CD8-positive, alpha-beta memory T cell (primary cell): ENCODE data around the gene RBMS1. TPM values are rescaled to one million over a fixed set of nuclear protein-coding genes. Genes with fewer than 3 reads are reported as not detected.

ENCODE experiments used
- CTCF ChIA-PET: fragments of 350-600 bp; sonication (Branson Sonifier 250); formaldehyde crosslinking; loops from one replicate; lab custom pipeline; 2021; ENCODE audit warnings: antibody characterized with exemption; lab: Charles Lee
- POLR2A ChIA-PET: fragments of 350-600 bp; sonication (Branson Sonifier 250); formaldehyde crosslinking; loops from one replicate; lab custom pipeline; 2021; ENCODE audit warnings: antibody characterized with exemption; lab: Charles Lee
- DNase-seq, 5 donors: peaks; one replicate each; pipeline versions ENCODE4 v3.0.0 to v3.0.0-alpha.2; 2020 to 2022; ENCODE audit warnings: mixed read lengths in 1 of 5
- H3K27ac ChIP-seq: one replicate; pipeline ENCODE4 v1.7.0; 2013; ENCODE audit warnings: low read depth, mild to moderate bottlenecking, low read length, moderate library complexity
- H3K27me3 ChIP-seq: 2 replicates; pipeline ENCODE4 v1.7.0; 2013; ENCODE audit warnings: low read length, mild to moderate bottlenecking; ENCODE audit not compliant: insufficient read depth, poor library complexity, severe bottlenecking
- H3K36me3 ChIP-seq: 2 replicates; pipeline ENCODE4 v1.7.0; 2013; ENCODE audit warnings: mild to moderate bottlenecking, low read length, moderate library complexity; ENCODE audit not compliant: insufficient read depth
- H3K4me1 ChIP-seq: 2 replicates; pipeline ENCODE4 v1.7.0; 2013; ENCODE audit warnings: mild to moderate bottlenecking, low read length, moderate library complexity; ENCODE audit not compliant: insufficient read depth
- H3K4me3 ChIP-seq: 2 replicates; pipeline ENCODE4 v1.7.0; 2013; ENCODE audit warnings: mild to moderate bottlenecking, low read length
- H3K9me3 ChIP-seq: 2 replicates; pipeline ENCODE4 v1.7.0; 2013; ENCODE audit warnings: mild to moderate bottlenecking, low read length
- H3K27ac Mint-ChIP-seq, 8 donors: one replicate each; pipeline ENCODE4 v1.8.0; 2020 to 2021; ENCODE audit warnings: mixed read lengths in 8 of 8, mild to moderate bottlenecking in 6 of 8, inconsistent platforms in 3 of 8, moderate library complexity in 3 of 8
- H3K27me3 Mint-ChIP-seq, 2 donors: one replicate each; pipeline ENCODE4 v1.8.0; 2020 to 2021; ENCODE audit warnings: mixed read lengths in 2 of 2, mild to moderate bottlenecking in 1 of 2, moderate library complexity in 1 of 2
- H3K36me3 Mint-ChIP-seq, 3 donors: one replicate each; pipeline ENCODE4 v1.8.0; 2020 to 2021; ENCODE audit warnings: mixed read lengths in 3 of 3, inconsistent platforms in 1 of 3, mild to moderate bottlenecking in 1 of 3
- H3K4me1 Mint-ChIP-seq, 3 donors: one replicate each; pipeline ENCODE4 v1.8.0; 2020 to 2021; ENCODE audit warnings: mixed read lengths in 3 of 3, inconsistent platforms in 1 of 3, mild to moderate bottlenecking in 1 of 3
- H3K4me3 Mint-ChIP-seq, 7 donors: one replicate each; pipeline ENCODE4 v1.8.0; 2020 to 2021; ENCODE audit warnings: mixed read lengths in 7 of 7, mild to moderate bottlenecking in 6 of 7, moderate library complexity in 4 of 7, inconsistent platforms in 2 of 7
- H3K9me3 Mint-ChIP-seq, 5 donors: one replicate each; pipeline ENCODE4 v1.8.0; 2020 to 2022; ENCODE audit warnings: mixed read lengths in 5 of 5, mild to moderate bottlenecking in 3 of 5, moderate library complexity in 2 of 5, inconsistent platforms in 1 of 5
- polyA plus RNA-seq: library from polyadenylated mRNA; unstranded; fragments of 300-500 nt; fragmentation: Illumina TruSeq; gene quantifications from one replicate; pipeline ENCODE4 v1.2.3, GENCODE V29; 2021
- total RNA-seq, 2 experiments: library from RNA; stranded (reverse); gene quantifications; one replicate each; pipeline ENCODE4 v1.2.3, GENCODE V29; 2021

Gene RBMS1
- total and polyA plus RNA-seq, 3 experiments from 2014 or later = 48.8 to 130 (median 50.3) TPM

GRCh38 chr2:160405077-160405867 is 88.3 kb downstream of the RBMS1 start:
- peaks cover 0 to 1% (median 0%) of the 10 kb centered on the region in 5 donors for H3K9me3 Mint-ChIP-seq
- peak overlapping the region; percentile 82 to 99 (median 94) for H3K27ac Mint-ChIP-seq
- H3K4me3 ChIP-seq = peak overlapping the region; percentile 86
- H3K9me3 ChIP-seq = no peaks in the 10 kb centered on the region
- H3K4me1 Mint-ChIP-seq = peaks cover 74 to 89% (median 85%) of the 10 kb centered on the region in 3 donors
- CTCF ChIA-PET = interaction anchor here (0.9 to 4.1 kb wide), 4 partner anchors 10 to 245 kb away, joined by 3 to 25 read pairs (median 4); no protein-coding TSS in a partner anchor
- H3K36me3 Mint-ChIP-seq = peaks cover 0 to 18% (median 0%) of the 10 kb centered on the region in 3 donors
- no peaks in the 10 kb centered on the region for H3K36me3 ChIP-seq
- POLR2A ChIA-PET = interaction anchor here (1.1 to 3.4 kb wide), 3 partner anchors 8 to 23 kb away, joined by 3 to 20 read pairs (median 6); no protein-coding TSS in a partner anchor
- H3K27me3 Mint-ChIP-seq = no peaks in the 10 kb centered on the region
- H3K4me3 Mint-ChIP-seq = peak overlapping the region; percentile 89 to 97 (median 93)
- no peak for DNase-seq
- H3K27me3 ChIP-seq = no peaks in the 10 kb centered on the region
- no peak overlapping the region for H3K27ac ChIP-seq
- H3K4me1 ChIP-seq = peaks cover 74% of the 10 kb centered on the region

- Mint-ChIP-seq H3K4me1 (peaks cover 59 to 70% (median 68%) of the 10 kb centered on the region in 3 donors), H3K27ac (peak overlapping the region; percentile 38 to 93 (median 85)), H3K27me3 (no peaks in the 10 kb centered on the region), H3K36me3 (peaks cover 0 to 17% (median 0%) of the 10 kb centered on the region in 3 donors), H3K4me3 (peak overlapping the region; percentile 81 to 97 (median 92)), H3K9me3 (peaks cover 0 to 1% (median 0%) of the 10 kb centered on the region in 5 donors)
- Histone ChIP-seq H3K27me3 (no peaks in the 10 kb centered on the region), H3K9me3 (no peaks in the 10 kb centered on the region), H3K27ac (no peak overlapping the region), H3K4me1 (peaks cover 78% of the 10 kb centered on the region), H3K36me3 (no peaks in the 10 kb centered on the region), H3K4me3 (no peak overlapping the region)
- ChIA-PET CTCF (interaction anchor here (0.6 to 1.6 kb wide), 5 partner anchors 11 to 79 kb away, joined by 3 to 6 read pairs (median 3); no protein-coding TSS in a partner anchor), POLR2A (interaction anchor here (1.0 to 1.8 kb wide), 3 partner anchors 9 to 19 kb away, joined by 3 to 6 read pairs (median 5); no protein-coding TSS in a partner anchor)
- no peak for DNase-seq
These were observed 90.3 kb downstream of the RBMS1 start for GRCh38 chr2:160402997-160403979.

GRCh38 chr2:160402501-160402900 is 91.1 kb downstream of the RBMS1 start:
- no peaks in the 10 kb centered on the region for H3K9me3 ChIP-seq
- POLR2A ChIA-PET = interaction anchor here (1.5 kb wide), 1 partner anchor 19 kb away, joined by 3 read pairs; no protein-coding TSS in a partner anchor
- DNase-seq = no peak
- H3K27ac ChIP-seq = no peak overlapping the region
- H3K27me3 ChIP-seq = no peaks in the 10 kb centered on the region
- CTCF ChIA-PET = interaction anchor here (1.4 to 1.5 kb wide), 2 partner anchors 26 to 75 kb away, joined by 3 to 5 read pairs; no protein-coding TSS in a partner anchor
- no peaks in the 10 kb centered on the region for H3K36me3 ChIP-seq
- Mint-ChIP-seq H3K4me3 (peak overlapping the region in 4 of 7 donors; percentile 30 to 97 (median 68)), H3K27ac (peak overlapping the region in 5 of 8 donors; percentile 38 to 93 (median 73)), H3K36me3 (peaks cover 0 to 14% (median 0%) of the 10 kb centered on the region in 3 donors), H3K9me3 (no peaks in the 10 kb centered on the region), H3K4me1 (peaks cover 56 to 67% (median 65%) of the 10 kb centered on the region in 3 donors), H3K27me3 (no peaks in the 10 kb centered on the region)
- no peak overlapping the region for H3K4me3 ChIP-seq
- peaks cover 83% of the 10 kb centered on the region for H3K4me1 ChIP-seq

- Mint-ChIP-seq H3K27me3 (no peaks in the 10 kb centered on the region), H3K27ac (peak overlapping the region in 7 of 8 donors; percentile 23 to 88 (median 55)), H3K36me3 (peaks cover 0 to 12% (median 0%) of the 10 kb centered on the region in 3 donors), H3K9me3 (no peaks in the 10 kb centered on the region), H3K4me3 (peak overlapping the region; percentile 2 to 62 (median 17)), H3K4me1 (peaks cover 56 to 65% (median 63%) of the 10 kb centered on the region in 3 donors)
- peaks cover 89% of the 10 kb centered on the region for H3K4me1 ChIP-seq
- ChIA-PET POLR2A (no interaction called here), CTCF (interaction anchor here (1.4 kb wide), 1 partner anchor 75 kb away, joined by 3 read pairs; no protein-coding TSS in a partner anchor)
- H3K27me3 ChIP-seq = no peaks in the 10 kb centered on the region
- no peak for DNase-seq
- no peaks in the 10 kb centered on the region for H3K9me3 ChIP-seq
- no peak overlapping the region for H3K27ac ChIP-seq
- H3K36me3 ChIP-seq = no peaks in the 10 kb centered on the region
- no peak overlapping the region for H3K4me3 ChIP-seq
These were observed 91.7 kb downstream of the RBMS1 start for GRCh38 chr2:160401895-160402294.

GRCh38 chr2:160399880-160400279 is 93.7 kb downstream of the RBMS1 start:
- CTCF ChIA-PET = interaction anchor here (1.0 to 1.7 kb wide), 2 partner anchors 24 to 130 kb away, joined by 3 to 4 read pairs; no protein-coding TSS in a partner anchor
- Histone ChIP-seq H3K4me3 (no peak overlapping the region), H3K36me3 (no peaks in the 10 kb centered on the region), H3K27ac (no peak overlapping the region), H3K27me3 (no peaks in the 10 kb centered on the region), H3K4me1 (peaks cover 87% of the 10 kb centered on the region), H3K9me3 (no peaks in the 10 kb centered on the region)
- peak overlapping the region in 1 of 8 donors; percentile 75 for H3K27ac Mint-ChIP-seq
- H3K36me3 Mint-ChIP-seq = peaks cover 0 to 6% (median 0%) of the 10 kb centered on the region in 3 donors
- POLR2A ChIA-PET = interaction anchor here (0.6 kb wide), 2 partner anchors 8 to 29 kb away, joined by 3 to 4 read pairs; no protein-coding TSS in a partner anchor
- H3K9me3 Mint-ChIP-seq = no peaks in the 10 kb centered on the region
- no peaks in the 10 kb centered on the region for H3K27me3 Mint-ChIP-seq
- H3K4me3 Mint-ChIP-seq = peak overlapping the region in 3 of 7 donors; percentile 33 to 64 (median 55)
- peaks cover 48 to 58% (median 53%) of the 10 kb centered on the region in 3 donors for H3K4me1 Mint-ChIP-seq
- no peak for DNase-seq

- Mint-ChIP-seq H3K4me3 (no peak overlapping the region), H3K36me3 (peaks cover 0 to 3% (median 0%) of the 10 kb centered on the region in 3 donors), H3K27ac (no peak overlapping the region), H3K27me3 (no peaks in the 10 kb centered on the region), H3K4me1 (peaks cover 48 to 58% (median 51%) of the 10 kb centered on the region in 3 donors), H3K9me3 (no peaks in the 10 kb centered on the region)
- Histone ChIP-seq H3K27ac (no peak overlapping the region), H3K36me3 (no peaks in the 10 kb centered on the region), H3K27me3 (no peaks in the 10 kb centered on the region), H3K9me3 (no peaks in the 10 kb centered on the region), H3K4me3 (no peak overlapping the region), H3K4me1 (peaks cover 86% of the 10 kb centered on the region)
- CTCF ChIA-PET = no interaction called here
- DNase-seq = no peak
- POLR2A ChIA-PET = no interaction called here
These were observed 96.1 kb downstream of the RBMS1 start for GRCh38 chr2:160397530-160397865.

GRCh38 chr2:160394153-160394552 is 99.5 kb downstream of the RBMS1 start:
- Histone ChIP-seq H3K27ac (no peak overlapping the region), H3K36me3 (no peaks in the 10 kb centered on the region), H3K4me3 (no peak overlapping the region), H3K4me1 (peaks cover 86% of the 10 kb centered on the region), H3K9me3 (no peaks in the 10 kb centered on the region), H3K27me3 (no peaks in the 10 kb centered on the region)
- peaks cover 0 to 2% of the 10 kb centered on the region in 2 donors for H3K27me3 Mint-ChIP-seq
- ChIA-PET POLR2A (interaction anchor here (0.7 to 3.1 kb wide), 4 partner anchors 10 to 58 kb away, joined by 3 to 11 read pairs (median 5); no protein-coding TSS in a partner anchor), CTCF (interaction anchor here (1.0 to 1.2 kb wide), 2 partner anchors 13 to 41 kb away, joined by 3 read pairs; no protein-coding TSS in a partner anchor)
- DNase-seq = peak in 2 of 5 donors; percentile 43 to 64
- peaks cover 60 to 70% (median 65%) of the 10 kb centered on the region in 3 donors for H3K4me1 Mint-ChIP-seq
- no peaks in the 10 kb centered on the region for H3K9me3 Mint-ChIP-seq
- H3K36me3 Mint-ChIP-seq = peaks cover 1 to 3% (median 3%) of the 10 kb centered on the region in 3 donors
- H3K4me3 Mint-ChIP-seq = peak overlapping the region; percentile 39 to 81 (median 70)
- peak overlapping the region; percentile 55 to 92 (median 86) for H3K27ac Mint-ChIP-seq
